HepG2 (cell line): ENCODE measurements around the gene SH3BP5. TPM values are rescaled to one million over a fixed set of nuclear protein-coding genes. Genes with fewer than 3 reads are reported as not detected.
A peak's percentile ranks its signal among the peaks of the same experiment; 100 is the strongest.

Experiments
- CCDC6 ChIP-seq: sonication (generic); formaldehyde crosslinking; IDR thresholded peaks from 2 replicates; pipeline ENCODE4 v1.8.1; 2022; ENCODE audit warnings: mild to moderate bottlenecking, missing genetic modification reagents, moderate library complexity
- DMAP1 ChIP-seq: IDR thresholded peaks from 2 replicates; pipeline ENCODE4 v1.6.1; 2016
- FLYWCH1 ChIP-seq: sonication (generic); formaldehyde crosslinking; IDR thresholded peaks from 2 replicates; pipeline ENCODE4 v1.8.1; 2023; ENCODE audit warnings: mild to moderate bottlenecking, missing genetic modification reagents
- GATA4 ChIP-seq: sonication (generic); IDR thresholded peaks from 2 replicates; pipeline ENCODE4 v1.6.1; 2016; ENCODE audit warnings: antibody characterized with exemption, low read depth, borderline replicate concordance
- GMEB2 ChIP-seq: IDR thresholded peaks from 2 replicates; pipeline ENCODE4 v1.6.1; 2016; ENCODE audit warnings: missing biosample characterization, missing genetic modification reagents, low read depth
- MAZ ChIP-seq, 2 experiments: sonication (generic) in 1 of 2; formaldehyde crosslinking in 1 of 2; IDR thresholded peaks; 2 replicates each; pipeline versions ENCODE4 v1.5.0 to v1.6.1; 2012 to 2020; ENCODE audit warnings: low read depth in 2 of 2, mild to moderate bottlenecking in 2 of 2, borderline replicate concordance in 1 of 2, improper control_type of control experiment in 1 of 2, low read length in 1 of 2, missing genetic modification reagents in 1 of 2, moderate library complexity in 1 of 2
- NONO ChIP-seq, 2 experiments: fragments of 450-650 bp in 1 of 2; sonication (generic) in 1 of 2; formaldehyde crosslinking in 1 of 2; IDR thresholded peaks in 1 of 2; conservative IDR thresholded peaks in 1 of 2; 2 replicates each; pipeline versions ENCODE4 v1.6.1 to v1.8.0; 2017 to 2022; ENCODE audit warnings: mild to moderate bottlenecking in 1 of 2, missing genetic modification reagents in 1 of 2, moderate library complexity in 1 of 2
- TRIM24 ChIP-seq: sonication (generic); formaldehyde crosslinking; IDR thresholded peaks from 2 replicates; pipeline ENCODE4 v1.8.0; 2022; ENCODE audit warnings: mild to moderate bottlenecking, missing genetic modification reagents
- ZBTB42 ChIP-seq: sonication (generic); formaldehyde crosslinking; IDR thresholded peaks from 2 replicates; pipeline ENCODE4 v1.5.0; 2020; ENCODE audit warnings: mild to moderate bottlenecking, missing genetic modification reagents
- ZNF124 ChIP-seq: sonication (generic); formaldehyde crosslinking; IDR thresholded peaks from 2 replicates; pipeline ENCODE4 v1.4.0; 2020; ENCODE audit warnings: missing genetic modification reagents
- ZNF484 ChIP-seq: sonication (generic); formaldehyde crosslinking; IDR thresholded peaks from 2 replicates; pipeline ENCODE4 v1.5.1; 2020; ENCODE audit warnings: mild to moderate bottlenecking, low read depth, missing genetic modification reagents, borderline replicate concordance
- ZNF547 ChIP-seq: sonication (generic); formaldehyde crosslinking; IDR thresholded peaks from 2 replicates; pipeline ENCODE4 v1.5.1; 2020; ENCODE audit warnings: mild to moderate bottlenecking, missing genetic modification reagents
- ZNF564 ChIP-seq: sonication (generic); formaldehyde crosslinking; IDR thresholded peaks from 2 replicates; pipeline ENCODE4 v1.8.1; 2023; ENCODE audit warnings: mild to moderate bottlenecking, missing genetic modification reagents
- ZNF614 ChIP-seq: IDR thresholded peaks from 2 replicates; pipeline ENCODE4 v1.6.1; 2018; ENCODE audit warnings: missing biosample characterization, missing genetic modification reagents, inconsistent platforms, borderline replicate concordance
- polyA plus RNA-seq, 8 experiments: library from polyadenylated mRNA; depleted of rRNA in 3 of 8; stranded (reverse) in 7 of 8; unstranded in 1 of 8; fragments of >200 nt; fragmentation: Illumina TruSeq in 4 of 8; extraction: Trizol in 4 of 8; gene quantifications; 2 replicates each; pipeline versions ENCODE4 v1.2.1 to v1.2.3, GENCODE V29; 2011 to 2016; ENCODE audit warnings: low read depth in 4 of 8, missing spikeins in 1 of 8, mixed read lengths in 1 of 8; ENCODE audit not compliant: insufficient read depth in 1 of 8
- total RNA-seq, 5 experiments: library from RNA; depleted of rRNA; stranded (reverse); fragments of >200 nt; fragmentation: Illumina TruSeq; extraction: Trizol; gene quantifications; 2 replicates each; pipeline ENCODE4 v1.2.3, GENCODE V29; 2016; ENCODE audit warnings: low read depth in 1 of 5
- TF ChIP-seq, protein P1 (sequence below): IDR thresholded peaks from 2 replicates; pipeline ENCODE4 v1.6.1; 2016; ENCODE audit warnings: low read depth, missing genetic modification reagents, missing compliant biosample characterization
- TF ChIP-seq, protein P2 (sequence below): sonication (generic); formaldehyde crosslinking; IDR thresholded peaks from 2 replicates; pipeline ENCODE4 v1.8.0; 2022; ENCODE audit warnings: missing genetic modification reagents, low read depth, mild to moderate bottlenecking, borderline replicate concordance
- TF ChIP-seq, protein P3 (sequence below): sonication (generic); formaldehyde crosslinking; IDR thresholded peaks from 2 replicates; pipeline ENCODE4 v1.4.0; 2020; ENCODE audit warnings: missing genetic modification reagents
- TF ChIP-seq, protein P4 (sequence below): IDR thresholded peaks from 2 replicates; pipeline ENCODE4 v1.6.1; 2016; ENCODE audit warnings: low read depth, borderline replicate concordance

The SH3BP5 gene
- total and polyA plus RNA-seq, 2 of the 13 experiments (the other 11 are each of a cell fraction or from before 2014, with no cell fraction given): 0.09 to 0.16 TPM

DNA sequence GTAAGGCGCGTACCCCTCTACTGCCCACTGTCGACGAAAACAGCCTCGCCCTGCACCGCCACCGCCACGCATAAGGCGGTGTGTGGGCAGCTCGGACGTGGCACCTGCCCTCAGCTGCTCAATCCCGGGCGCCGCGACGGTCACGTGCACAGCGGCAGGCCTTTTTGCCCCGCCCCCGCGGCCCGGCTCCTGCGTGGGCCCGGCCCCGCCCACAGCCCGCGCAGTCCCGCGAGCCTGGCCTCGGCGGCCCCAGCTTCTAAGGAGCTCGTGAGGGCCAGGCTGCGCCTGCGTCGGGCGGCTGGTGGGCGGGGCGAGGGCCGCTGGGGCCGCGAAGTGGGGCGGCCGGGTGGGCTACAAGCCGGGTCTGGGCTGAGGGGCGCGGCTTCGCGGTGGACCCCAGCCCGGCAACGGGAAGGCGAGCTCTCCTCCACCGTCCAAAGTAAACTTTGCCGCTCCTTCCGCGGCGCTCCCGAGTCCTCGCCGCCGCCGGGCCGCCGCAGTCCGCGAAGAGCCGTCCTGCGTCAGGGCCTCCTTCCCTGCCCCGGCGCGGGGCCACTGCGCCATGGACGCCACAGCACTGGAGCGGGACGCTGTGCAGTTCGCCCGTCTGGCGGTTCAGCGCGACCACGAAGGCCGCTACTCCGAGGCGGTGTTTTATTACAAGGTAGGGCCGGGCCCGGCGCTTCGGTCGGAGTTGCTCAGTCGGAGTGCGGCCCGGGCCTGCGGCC is 126.3 kb downstream of the SH3BP5 start, which contains the start of gene CAPN7 (continued):
- 0 out of 2 replicates have a peak, but pooled peaks have one; percentile 29 for TF ChIP-seq GMEB2 (CRISPR knock-in tag)
- TF ChIP-seq, protein P1, sequence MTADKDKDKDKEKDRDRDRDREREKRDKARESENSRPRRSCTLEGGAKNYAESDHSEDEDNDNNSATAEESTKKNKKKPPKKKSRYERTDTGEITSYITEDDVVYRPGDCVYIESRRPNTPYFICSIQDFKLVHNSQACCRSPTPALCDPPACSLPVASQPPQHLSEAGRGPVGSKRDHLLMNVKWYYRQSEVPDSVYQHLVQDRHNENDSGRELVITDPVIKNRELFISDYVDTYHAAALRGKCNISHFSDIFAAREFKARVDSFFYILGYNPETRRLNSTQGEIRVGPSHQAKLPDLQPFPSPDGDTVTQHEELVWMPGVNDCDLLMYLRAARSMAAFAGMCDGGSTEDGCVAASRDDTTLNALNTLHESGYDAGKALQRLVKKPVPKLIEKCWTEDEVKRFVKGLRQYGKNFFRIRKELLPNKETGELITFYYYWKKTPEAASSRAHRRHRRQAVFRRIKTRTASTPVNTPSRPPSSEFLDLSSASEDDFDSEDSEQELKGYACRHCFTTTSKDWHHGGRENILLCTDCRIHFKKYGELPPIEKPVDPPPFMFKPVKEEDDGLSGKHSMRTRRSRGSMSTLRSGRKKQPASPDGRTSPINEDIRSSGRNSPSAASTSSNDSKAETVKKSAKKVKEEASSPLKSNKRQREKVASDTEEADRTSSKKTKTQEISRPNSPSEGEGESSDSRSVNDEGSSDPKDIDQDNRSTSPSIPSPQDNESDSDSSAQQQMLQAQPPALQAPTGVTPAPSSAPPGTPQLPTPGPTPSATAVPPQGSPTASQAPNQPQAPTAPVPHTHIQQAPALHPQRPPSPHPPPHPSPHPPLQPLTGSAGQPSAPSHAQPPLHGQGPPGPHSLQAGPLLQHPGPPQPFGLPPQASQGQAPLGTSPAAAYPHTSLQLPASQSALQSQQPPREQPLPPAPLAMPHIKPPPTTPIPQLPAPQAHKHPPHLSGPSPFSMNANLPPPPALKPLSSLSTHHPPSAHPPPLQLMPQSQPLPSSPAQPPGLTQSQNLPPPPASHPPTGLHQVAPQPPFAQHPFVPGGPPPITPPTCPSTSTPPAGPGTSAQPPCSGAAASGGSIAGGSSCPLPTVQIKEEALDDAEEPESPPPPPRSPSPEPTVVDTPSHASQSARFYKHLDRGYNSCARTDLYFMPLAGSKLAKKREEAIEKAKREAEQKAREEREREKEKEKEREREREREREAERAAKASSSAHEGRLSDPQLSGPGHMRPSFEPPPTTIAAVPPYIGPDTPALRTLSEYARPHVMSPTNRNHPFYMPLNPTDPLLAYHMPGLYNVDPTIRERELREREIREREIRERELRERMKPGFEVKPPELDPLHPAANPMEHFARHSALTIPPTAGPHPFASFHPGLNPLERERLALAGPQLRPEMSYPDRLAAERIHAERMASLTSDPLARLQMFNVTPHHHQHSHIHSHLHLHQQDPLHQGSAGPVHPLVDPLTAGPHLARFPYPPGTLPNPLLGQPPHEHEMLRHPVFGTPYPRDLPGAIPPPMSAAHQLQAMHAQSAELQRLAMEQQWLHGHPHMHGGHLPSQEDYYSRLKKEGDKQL: 0 out of 2 replicates have a peak, but pooled peaks have one; percentile 38
- TF ChIP-seq ZNF614: no peak
- TF ChIP-seq ZBTB42: peak; percentile 76; the same call in 1 of the 2 replicates
- TF ChIP-seq MAZ (IDR thresholded peaks at IDR 0.05; ENCODE audit: borderline replicate concordance, low read depth, low read length): peak; percentile 51; the same call in 1 of the 2 replicates
- peak; percentile 89 for TF ChIP-seq MAZ (CRISPR knock-in tag; IDR thresholded peaks at IDR 0.05; ENCODE audit: low read depth)
- TF ChIP-seq, protein P2, sequence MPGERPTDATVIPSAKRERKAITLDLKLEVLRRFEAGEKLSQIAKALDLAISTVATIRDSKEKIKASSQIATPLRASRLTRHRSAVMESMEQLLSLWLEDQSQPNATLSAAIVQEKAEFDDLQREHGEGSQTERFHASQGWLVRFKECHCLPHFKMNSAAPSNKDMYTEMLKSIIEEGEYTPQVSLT (CRISPR knock-in tag): no peak; the same call in 1 of the 2 replicates
- peak; percentile 85 for TF ChIP-seq DMAP1 (CRISPR knock-in tag)
- peak; percentile 66; the same call in 1 of the 2 replicates for TF ChIP-seq GATA4
- 0 out of 2 replicates have a peak, but pooled peaks have one; percentile 14 for TF ChIP-seq ZNF124 (CRISPR knock-in tag)
- no peak for TF ChIP-seq ZNF484 (CRISPR knock-in tag)
- TF ChIP-seq, protein P3, sequence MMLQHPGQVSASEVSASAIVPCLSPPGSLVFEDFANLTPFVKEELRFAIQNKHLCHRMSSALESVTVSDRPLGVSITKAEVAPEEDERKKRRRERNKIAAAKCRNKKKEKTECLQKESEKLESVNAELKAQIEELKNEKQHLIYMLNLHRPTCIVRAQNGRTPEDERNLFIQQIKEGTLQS (CRISPR knock-in tag): 0 out of 2 replicates have a peak, but pooled peaks have one; percentile 22
- peak; percentile 84 for TF ChIP-seq ZNF547 (CRISPR knock-in tag)
- TF ChIP-seq, protein P4, sequence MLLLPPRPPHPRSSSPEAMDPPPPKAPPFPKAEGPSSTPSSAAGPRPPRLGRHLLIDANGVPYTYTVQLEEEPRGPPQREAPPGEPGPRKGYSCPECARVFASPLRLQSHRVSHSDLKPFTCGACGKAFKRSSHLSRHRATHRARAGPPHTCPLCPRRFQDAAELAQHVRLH (CRISPR knock-in tag): peak; percentile 72
- TF ChIP-seq FLYWCH1 (CRISPR knock-in tag): no peak
- peak; percentile 67; the same call in 1 of the 2 replicates for TF ChIP-seq ZNF564 (CRISPR knock-in tag)
- TF ChIP-seq TRIM24 (CRISPR knock-in tag): no peak
- TF ChIP-seq CCDC6 (CRISPR knock-in tag): 0 out of 2 replicates have a peak, but pooled peaks have one; percentile 43
- no peak for TF ChIP-seq NONO (IDR thresholded peaks at IDR 0.05)
- TF ChIP-seq NONO (CRISPR knock-in tag; conservative IDR thresholded peaks at IDR 0.05): peak; percentile 88
